Activated T-cell treated with anti-CD3 and anti-CD28 coated beads for 48 hours (primary cell): ENCODE results near the gene BBX.
A peak's percentile ranks its signal among the peaks of the same experiment; 100 is the strongest.

ENCODE experiments used
- DNase-seq: peaks from one replicate; pipeline ENCODE4 v3.0.0-alpha.2; 2020; ENCODE audit warnings: low read depth

Gene BBX

GRCh38 chr3:107846279-107846852 lies 323.6 kb downstream of the BBX start:
- peak; percentile 24 for DNase-seq

DNA sequence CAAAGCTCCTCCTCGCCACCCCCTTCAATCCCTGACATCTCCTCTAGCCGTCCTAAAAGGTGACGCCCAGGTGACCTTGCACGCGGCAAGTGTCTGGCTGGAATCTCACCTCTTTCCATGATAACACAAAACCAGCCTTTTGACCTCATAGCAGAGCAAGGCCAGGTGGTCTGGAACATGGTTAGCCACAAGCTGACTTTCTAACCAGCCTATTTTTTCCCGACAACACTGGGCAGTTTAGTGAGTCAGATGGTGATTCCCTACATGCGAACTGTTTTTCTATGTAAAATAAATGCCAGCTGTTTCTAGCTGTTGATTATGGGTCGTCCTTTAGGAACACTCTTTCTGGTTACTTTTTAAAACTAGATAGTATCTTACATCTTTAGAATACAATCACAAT lies 325.0 kb downstream of the BBX start:
- DNase-seq, result no peak

DNA sequence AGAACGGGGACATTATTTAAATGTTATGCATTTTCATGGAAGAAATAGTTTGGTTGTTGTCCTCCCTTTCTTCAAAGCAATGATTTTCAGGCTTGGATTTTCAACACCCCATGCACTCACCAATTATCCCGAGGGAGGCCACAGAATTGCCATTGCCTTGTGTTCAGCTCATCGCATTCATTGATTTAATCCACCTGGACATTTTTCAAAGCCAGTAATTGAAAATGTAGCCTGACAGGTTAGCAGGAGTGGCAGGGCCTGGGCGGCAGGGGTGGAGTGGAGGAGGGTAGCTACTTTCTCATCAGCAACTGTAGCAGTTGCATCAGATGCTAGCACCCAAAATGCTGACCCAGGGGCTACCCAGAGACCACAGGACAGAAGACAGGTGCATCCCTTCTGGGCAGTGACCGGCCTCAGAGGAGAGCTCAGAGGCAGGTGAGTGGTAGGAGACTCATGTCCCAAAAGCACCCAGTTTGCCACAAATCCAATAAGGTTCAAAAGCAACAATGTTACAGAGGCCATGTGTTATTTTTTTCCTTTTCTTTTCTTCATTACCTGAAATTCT lies 325.7 kb downstream of the BBX start:
- DNase-seq, result no peak

DNA sequence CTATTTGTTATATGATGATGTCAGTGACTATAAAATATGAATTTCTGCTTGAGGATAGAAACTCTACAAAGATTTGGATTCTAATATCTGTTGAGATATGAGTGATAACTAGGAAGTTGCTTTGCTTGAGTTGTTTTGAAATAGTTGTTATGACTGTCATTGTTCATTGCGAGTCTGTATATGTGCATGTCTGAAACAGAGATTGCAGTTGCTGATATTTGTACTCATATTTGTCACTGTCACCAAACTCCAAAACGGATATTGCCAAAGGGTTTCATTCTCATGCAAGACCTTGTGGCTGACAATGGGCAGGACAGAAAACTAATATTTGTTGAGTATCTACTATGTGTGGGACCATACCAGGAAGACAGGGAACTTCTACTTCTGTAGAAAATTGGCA lies 327.9 kb downstream of the BBX start:
- DNase-seq, result no peak

DNA sequence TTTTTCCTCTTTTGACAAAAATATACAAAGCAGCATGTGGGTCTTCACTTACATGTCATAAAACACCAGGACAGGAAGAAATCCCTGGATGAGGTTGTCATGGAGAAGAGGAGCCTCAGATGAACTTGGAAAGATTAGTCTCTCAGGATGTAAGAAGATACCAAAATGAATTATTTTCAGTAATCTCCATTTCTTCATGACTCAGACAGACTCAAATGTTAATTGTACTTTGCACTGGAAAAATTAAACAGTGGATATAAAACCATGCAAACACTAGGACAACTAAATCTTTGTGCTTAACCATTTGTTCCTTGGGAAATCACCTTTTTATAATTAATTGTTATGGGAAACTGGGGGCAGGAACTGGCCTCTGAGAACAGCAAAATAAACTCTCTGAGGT lies 331.1 kb downstream of the BBX start:
- no peak for DNase-seq

DNA sequence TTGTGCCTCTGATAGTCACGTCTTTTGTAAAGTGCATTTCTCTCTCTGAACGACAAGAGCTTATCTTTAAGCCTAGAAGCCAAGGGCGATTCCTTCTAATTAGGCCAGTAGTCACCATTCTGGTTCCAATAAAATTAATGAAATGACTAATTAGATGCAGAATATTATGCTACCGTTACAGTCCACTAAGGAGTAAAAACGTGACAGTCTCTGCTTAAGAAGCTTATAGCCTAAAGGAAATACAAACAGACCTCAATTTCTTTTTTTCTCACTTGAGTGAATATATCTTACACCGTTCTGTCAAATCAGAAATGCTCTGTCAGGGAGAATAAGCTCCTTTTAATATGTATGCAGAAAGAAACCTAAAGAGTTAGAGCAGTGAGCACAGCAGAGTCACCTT lies 332.0 kb downstream of the BBX start:
- no peak for DNase-seq

DNA sequence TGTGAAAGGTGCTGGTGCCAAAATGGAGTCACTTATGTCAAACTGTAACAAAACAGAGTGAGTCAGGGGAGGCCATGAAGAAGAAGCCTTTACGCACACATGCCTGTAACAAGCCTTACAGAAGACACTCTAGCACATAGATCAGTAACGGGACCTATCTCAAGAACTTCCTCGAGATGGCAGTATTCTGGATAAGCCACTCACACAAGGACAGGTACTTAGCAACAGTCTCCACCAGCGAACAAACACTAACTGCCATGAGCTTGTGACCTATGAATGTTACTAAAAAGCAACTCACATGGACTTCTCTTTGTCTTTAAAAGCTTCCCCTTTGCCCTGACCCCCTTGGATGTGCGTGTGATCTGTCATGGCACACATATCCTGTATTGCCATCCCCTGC lies 332.9 kb downstream of the BBX start:
- no peak for DNase-seq

GRCh38 chr3:107857854-107858253 lies 335.1 kb downstream of the BBX start:
- DNase-seq, result no peak

GRCh38 chr3:107858876-107859275 lies 336.1 kb downstream of the BBX start:
- DNase-seq, result no peak
